ENCODE results near the gene GUCY1A2. TPM values are rescaled to one million over a fixed set of nuclear protein-coding genes. Genes with fewer than 3 reads are reported as not detected.
A peak's percentile ranks its signal among the peaks of the same experiment; 100 is the strongest.

Gene GUCY1A2
- total RNA-seq, 6 donors from 2014 or later = 4.2 to 22.9 (median 9.2) TPM

DNA sequence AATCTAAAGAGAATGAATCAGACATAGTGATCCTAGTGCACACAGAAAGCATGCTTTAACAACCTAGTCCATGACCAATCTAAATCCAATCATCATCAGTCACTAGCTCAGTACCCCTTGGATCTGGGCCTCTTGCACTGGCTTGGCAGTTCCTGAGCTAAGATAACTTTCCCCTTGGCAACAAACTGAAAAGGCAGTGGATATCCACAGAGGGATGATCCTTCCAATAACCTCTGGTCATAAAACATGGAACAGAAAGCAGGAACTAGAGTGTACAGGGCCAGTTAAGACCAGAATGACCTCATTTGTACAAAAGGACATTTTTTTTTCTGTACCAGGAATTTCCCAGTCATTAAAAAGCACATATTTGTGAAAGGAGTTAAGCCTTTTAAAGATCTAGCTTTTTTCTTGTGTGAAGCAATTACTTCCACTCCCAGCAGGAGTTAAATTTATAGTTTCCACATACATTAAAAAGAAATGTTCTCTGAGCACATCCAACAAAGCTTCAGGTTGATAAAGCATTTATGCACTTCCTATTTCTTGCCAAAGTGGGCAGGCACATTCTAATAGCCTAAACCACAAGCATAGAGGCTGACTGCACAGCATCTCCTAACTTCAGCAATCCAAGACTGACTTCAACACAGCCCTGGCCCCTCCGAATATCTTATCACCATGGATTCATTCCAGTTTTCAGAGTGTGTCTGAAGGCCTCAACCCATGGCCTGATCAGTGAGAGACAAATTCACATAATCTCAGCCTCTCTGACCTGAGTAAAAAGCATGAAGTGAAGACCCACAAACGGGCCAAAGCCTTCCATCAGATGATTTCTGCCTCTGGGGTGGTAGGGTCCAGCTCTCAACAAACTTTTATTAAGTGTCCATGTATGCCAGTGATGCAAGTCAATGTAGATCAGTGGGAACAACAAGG lies 29.9 kb downstream of the GUCY1A2 start:
- H3K4me3 ChIP-seq = no peak overlapping the region
- no peak for DNase-seq
- no peaks in the 10 kb centered on the region for H3K36me3 ChIP-seq
- TF ChIP-seq POLR2A (IDR thresholded peaks at IDR 0.05) = no peak
- TF ChIP-seq, protein P1, sequence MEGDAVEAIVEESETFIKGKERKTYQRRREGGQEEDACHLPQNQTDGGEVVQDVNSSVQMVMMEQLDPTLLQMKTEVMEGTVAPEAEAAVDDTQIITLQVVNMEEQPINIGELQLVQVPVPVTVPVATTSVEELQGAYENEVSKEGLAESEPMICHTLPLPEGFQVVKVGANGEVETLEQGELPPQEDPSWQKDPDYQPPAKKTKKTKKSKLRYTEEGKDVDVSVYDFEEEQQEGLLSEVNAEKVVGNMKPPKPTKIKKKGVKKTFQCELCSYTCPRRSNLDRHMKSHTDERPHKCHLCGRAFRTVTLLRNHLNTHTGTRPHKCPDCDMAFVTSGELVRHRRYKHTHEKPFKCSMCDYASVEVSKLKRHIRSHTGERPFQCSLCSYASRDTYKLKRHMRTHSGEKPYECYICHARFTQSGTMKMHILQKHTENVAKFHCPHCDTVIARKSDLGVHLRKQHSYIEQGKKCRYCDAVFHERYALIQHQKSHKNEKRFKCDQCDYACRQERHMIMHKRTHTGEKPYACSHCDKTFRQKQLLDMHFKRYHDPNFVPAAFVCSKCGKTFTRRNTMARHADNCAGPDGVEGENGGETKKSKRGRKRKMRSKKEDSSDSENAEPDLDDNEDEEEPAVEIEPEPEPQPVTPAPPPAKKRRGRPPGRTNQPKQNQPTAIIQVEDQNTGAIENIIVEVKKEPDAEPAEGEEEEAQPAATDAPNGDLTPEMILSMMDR (IDR thresholded peaks at IDR 0.05) = no peak
- TF ChIP-seq POLR2AphosphoS5 (IDR thresholded peaks at IDR 0.05) = no peak
- TF ChIP-seq EP300 (IDR thresholded peaks at IDR 0.05) = no peak
- WGBS, 2 donors = 55 to 60% methylated on average over 2 of the region's 2 CpGs
- H3K9me3 ChIP-seq = no peaks in the 10 kb centered on the region
- no peaks in the 10 kb centered on the region for H3K27me3 ChIP-seq
- H3K27ac ChIP-seq = peak overlapping the region in 2 of 4 donors; percentile 49 to 53
- peaks cover 0 to 3% (median 0%) of the 10 kb centered on the region in 4 donors for H3K4me1 ChIP-seq
- ATAC-seq (ENCODE audit: low FRiP score in 2 of 2) = peak; percentile 49 to 84

DNA sequence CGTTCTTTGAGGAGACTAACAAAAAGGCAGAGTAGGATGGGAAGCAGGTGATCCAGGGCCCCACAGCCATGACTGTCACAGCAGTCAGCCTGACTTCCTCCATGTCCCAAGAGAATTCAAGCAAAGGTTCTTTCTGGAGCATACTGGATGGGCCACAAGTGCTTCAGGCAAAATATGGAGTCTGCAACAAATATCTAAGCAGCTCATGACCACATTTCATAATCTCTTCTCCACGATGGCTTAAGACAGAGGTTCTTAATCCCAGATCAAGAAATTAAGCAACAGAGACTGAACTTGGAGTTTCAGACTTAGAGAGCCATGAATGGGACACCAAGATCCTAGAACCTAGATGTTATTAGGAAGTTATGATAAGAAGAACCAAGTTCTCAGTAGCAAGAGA lies 31.6 kb downstream of the GUCY1A2 start:
- WGBS, 2 donors = 67 to 76% methylated on average over 2 of the region's 2 CpGs
- TF ChIP-seq EP300 (IDR thresholded peaks at IDR 0.05) (no peak), POLR2AphosphoS5 (IDR thresholded peaks at IDR 0.05) (no peak), POLR2A (IDR thresholded peaks at IDR 0.05) (no peak)
- TF ChIP-seq, protein P1 (IDR thresholded peaks at IDR 0.05) = no peak
- no peaks in the 10 kb centered on the region for H3K9me3 ChIP-seq

DNA sequence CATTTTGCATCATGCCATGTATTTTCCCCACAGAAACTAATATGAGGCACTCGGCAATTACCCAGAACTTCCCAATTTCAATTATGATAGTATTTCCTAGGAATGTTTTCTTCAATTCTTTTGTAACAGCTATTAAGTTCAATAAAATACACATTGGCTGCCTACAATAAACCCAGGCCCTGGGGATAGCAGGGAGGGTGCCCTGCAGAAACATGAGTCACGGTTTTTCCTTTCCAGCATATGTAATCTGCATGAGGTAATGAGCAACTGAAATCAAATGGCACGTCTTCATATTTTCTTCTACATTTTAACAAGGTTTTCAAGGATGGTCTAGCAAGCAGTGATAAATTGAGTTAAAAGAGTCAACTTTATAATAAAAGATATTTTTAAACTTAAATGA lies 32.0 kb downstream of the GUCY1A2 start:
- TF ChIP-seq EP300 (IDR thresholded peaks at IDR 0.05) = no peak
- TF ChIP-seq, protein P1 (IDR thresholded peaks at IDR 0.05) = no peak
- no peak for TF ChIP-seq POLR2A (IDR thresholded peaks at IDR 0.05)
- TF ChIP-seq POLR2AphosphoS5 (IDR thresholded peaks at IDR 0.05) = no peak
- Histone ChIP-seq H3K27ac (no peak overlapping the region), H3K27me3 (no peaks in the 10 kb centered on the region), H3K4me1 (peaks cover 0 to 3% (median 0%) of the 10 kb centered on the region in 4 donors), H3K9me3 (no peaks in the 10 kb centered on the region), H3K4me3 (no peak overlapping the region), H3K36me3 (no peaks in the 10 kb centered on the region)
- 79 to 82% methylated on average over 3 of the region's 3 CpGs for WGBS, 2 donors
- ATAC-seq (ENCODE audit: low FRiP score in 2 of 2) = peak in 1 of 2 donors; percentile 72
- DNase-seq = no peak

More for the DNA sequence above, 31.6 kb downstream of the GUCY1A2 start:
- DNase-seq (no peak), ATAC-seq (ENCODE audit: low FRiP score in 2 of 2) (no peak)
- H3K36me3 ChIP-seq = no peaks in the 10 kb centered on the region
- H3K4me1 ChIP-seq = peaks cover 0 to 3% (median 0%) of the 10 kb centered on the region in 4 donors
- H3K4me3 ChIP-seq = no peak overlapping the region
- H3K27ac ChIP-seq = no peak overlapping the region
- no peaks in the 10 kb centered on the region for H3K27me3 ChIP-seq

DNA sequence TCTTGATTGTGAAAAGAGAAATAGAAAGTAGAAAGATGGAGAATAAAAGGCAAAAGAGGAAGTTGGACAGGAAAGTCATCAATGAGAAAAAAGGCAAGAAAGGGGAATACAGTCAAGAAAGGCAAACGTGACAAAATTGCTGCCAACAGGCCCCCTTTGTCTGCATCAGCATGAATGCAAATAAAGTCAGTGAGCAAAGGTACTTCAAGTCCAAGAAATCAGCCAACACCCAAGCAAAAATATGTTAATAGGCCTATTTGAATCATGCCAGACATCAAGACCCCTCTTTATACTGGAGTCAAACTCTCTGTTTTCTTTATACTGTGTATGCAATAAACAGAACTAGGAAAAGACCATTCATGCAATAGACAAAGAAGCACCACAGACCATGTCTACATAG lies 34.3 kb downstream of the GUCY1A2 start:
- peak overlapping the region in 1 of 4 donors; percentile 34 for H3K27ac ChIP-seq
- no peaks in the 10 kb centered on the region for H3K27me3 ChIP-seq
- H3K4me1 ChIP-seq = peaks cover 0 to 3% (median 0%) of the 10 kb centered on the region in 4 donors
- no peak for TF ChIP-seq POLR2A (IDR thresholded peaks at IDR 0.05)
- no peak for TF ChIP-seq POLR2AphosphoS5 (IDR thresholded peaks at IDR 0.05)
- no peak for TF ChIP-seq EP300 (IDR thresholded peaks at IDR 0.05)
- H3K9me3 ChIP-seq = no peaks in the 10 kb centered on the region
- ATAC-seq (ENCODE audit: low FRiP score in 2 of 2) (no peak), DNase-seq (no peak)
- H3K4me3 ChIP-seq = no peak overlapping the region
- 2 to 13% methylated on average over 1 of the region's 1 CpG for WGBS, 2 donors
- H3K36me3 ChIP-seq = no peaks in the 10 kb centered on the region

DNA sequence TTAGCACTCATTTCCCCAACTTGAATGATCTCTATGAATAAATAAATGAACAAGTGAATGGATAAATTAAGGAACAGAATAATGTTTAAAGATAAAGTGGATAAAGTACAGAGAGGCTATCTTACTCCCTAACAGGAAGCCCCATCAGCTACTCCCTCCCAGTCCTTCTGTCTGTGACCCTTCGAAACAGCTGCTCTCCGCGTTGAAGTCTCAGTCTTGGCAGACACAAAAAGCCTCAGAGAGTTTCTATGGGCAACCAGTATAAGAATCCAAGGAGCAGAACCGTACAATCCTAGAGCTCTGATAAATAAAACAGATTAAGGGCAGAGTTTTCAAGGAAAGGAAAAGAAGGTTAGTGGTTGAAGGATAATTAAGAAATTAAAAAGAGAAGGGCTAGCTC lies 35.0 kb downstream of the GUCY1A2 start:
- Histone ChIP-seq H3K36me3 (no peaks in the 10 kb centered on the region), H3K4me3 (no peak overlapping the region), H3K27ac (peak overlapping the region in 1 of 4 donors; percentile 34), H3K4me1 (no peaks in the 10 kb centered on the region), H3K27me3 (no peaks in the 10 kb centered on the region), H3K9me3 (no peaks in the 10 kb centered on the region)
- ATAC-seq (ENCODE audit: low FRiP score in 2 of 2) (no peak), DNase-seq (no peak)
- 55 to 73% methylated on average over 4 of the region's 4 CpGs for WGBS, 2 donors
- TF ChIP-seq POLR2AphosphoS5 (IDR thresholded peaks at IDR 0.05) (no peak), EP300 (IDR thresholded peaks at IDR 0.05) (no peak), POLR2A (IDR thresholded peaks at IDR 0.05) (no peak)
- TF ChIP-seq, protein P1 (IDR thresholded peaks at IDR 0.05) = no peak

All from upper lobe of left lung (tissue), 6 donors.